Skeletal muscle cell (primary cell): ENCODE data around the gene PDE8B.

ENCODE experiments used
- DNase-seq: peaks from one replicate; pipeline ENCODE4 v3.0.0-alpha.2; 2010; ENCODE audit warnings: low read depth
- H3K4me3 ChIP-seq: 2 replicates; pipeline ENCODE4 v1.5.1; 2011; ENCODE audit warnings: low read depth, mild to moderate bottlenecking, control low read depth, low read length, moderate library complexity

The PDE8B gene

DNA sequence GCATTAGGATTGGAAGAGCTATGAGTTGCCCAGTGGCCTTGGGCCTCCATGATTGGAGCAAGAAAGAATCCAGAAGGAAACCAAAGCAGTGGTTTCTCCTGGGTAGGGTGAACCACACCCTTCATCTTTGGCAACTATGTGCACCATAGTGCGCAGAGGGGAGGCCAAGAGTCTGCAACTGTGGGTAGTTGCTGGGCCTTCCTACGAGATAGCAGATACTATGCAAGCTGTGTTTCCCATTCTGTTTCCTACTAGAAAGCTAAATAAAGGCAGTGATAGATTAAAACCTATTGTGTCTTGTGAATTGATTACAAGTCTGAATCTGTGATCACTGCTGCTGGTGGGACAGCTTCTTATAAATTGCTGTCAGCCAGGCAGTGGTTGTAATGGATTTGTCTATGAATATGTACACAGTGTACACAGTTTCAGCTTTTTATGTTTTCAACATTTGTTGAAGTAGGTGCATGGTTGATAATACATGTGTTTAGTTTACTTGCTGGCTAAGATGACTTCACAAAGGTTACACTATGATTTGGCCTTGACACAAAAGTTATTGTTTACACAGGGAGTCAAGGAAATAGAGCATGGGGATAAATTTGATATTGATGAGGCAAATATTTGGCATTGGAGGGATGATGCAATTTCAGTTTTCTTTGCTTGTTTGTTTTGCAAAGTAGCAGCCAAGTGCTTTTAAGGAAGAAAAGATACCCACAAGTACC, 23.7 kb upstream of the PDE8B start:
- no peak for DNase-seq
- H3K4me3 ChIP-seq: no peak overlapping the region

DNA sequence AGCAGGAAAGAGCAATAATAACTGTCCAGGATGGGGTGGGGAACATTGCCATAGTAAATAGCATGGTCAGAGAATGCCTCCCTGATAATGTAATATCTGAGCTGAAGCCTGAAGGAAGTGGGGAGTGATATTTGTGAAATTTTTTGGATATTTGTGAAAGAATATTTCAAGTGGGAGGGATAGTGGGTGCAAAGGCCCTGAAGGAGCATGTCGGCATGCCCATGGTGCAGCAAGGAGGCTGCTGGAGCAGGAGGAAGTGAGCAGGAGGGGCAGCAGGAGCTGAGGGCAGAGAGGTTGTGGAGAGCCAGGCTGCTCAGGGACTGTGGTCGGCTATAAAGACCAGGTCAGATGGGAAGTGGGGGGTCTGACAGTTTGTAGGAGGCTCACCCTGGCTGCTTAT, 21.1 kb upstream of the PDE8B start:
- no peak for DNase-seq
- no peak overlapping the region for H3K4me3 ChIP-seq

DNA sequence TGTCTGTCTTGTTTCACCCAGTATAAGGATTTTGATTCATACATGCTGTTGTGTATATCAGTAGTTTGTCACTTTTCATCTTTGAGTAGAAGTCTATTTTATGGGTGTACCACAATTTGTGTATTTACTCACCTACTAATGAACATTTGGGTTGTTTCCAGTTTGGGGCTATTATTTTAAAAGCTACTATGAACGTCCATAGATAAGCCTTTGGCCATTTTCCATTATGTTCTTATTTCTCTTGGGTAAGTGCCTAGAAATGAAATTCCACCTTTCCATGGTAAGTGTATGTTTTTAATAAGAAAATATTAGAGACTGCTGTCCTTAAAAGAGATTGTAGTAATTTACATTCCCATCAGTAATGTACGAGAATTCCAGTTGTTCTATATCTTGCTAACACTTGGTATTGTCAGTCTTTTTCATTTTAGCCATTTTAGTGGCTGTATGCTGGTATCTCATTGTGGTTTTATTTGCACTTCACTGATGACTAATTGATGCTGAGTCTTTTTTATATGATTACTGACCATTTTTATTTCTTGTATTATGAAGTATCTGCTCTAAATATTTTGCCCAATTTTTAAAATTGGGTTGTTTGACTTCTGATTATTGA, 17.9 kb upstream of the PDE8B start:
- no peak for DNase-seq
- no peak overlapping the region for H3K4me3 ChIP-seq

DNA sequence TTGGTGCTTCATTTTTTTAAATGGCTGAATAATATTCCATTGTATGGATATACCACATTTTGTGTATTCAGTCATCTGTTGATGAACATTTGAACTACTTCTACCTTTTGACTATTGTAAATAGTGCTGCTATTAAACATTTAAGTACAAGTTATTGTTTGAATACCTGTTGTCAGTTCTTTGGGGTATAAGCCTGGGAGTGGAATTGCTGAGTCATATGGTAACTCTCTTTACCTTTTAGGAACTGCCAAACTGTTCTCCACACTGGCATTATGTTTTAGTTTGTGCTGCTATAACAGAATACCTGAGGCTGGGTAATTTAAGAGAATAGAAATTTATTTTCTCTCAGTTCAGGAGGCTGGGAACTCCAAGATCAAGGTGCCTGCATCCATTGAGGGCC, 15.7 kb upstream of the PDE8B start:
- DNase-seq: no peak
- H3K4me3 ChIP-seq: no peak overlapping the region

DNA sequence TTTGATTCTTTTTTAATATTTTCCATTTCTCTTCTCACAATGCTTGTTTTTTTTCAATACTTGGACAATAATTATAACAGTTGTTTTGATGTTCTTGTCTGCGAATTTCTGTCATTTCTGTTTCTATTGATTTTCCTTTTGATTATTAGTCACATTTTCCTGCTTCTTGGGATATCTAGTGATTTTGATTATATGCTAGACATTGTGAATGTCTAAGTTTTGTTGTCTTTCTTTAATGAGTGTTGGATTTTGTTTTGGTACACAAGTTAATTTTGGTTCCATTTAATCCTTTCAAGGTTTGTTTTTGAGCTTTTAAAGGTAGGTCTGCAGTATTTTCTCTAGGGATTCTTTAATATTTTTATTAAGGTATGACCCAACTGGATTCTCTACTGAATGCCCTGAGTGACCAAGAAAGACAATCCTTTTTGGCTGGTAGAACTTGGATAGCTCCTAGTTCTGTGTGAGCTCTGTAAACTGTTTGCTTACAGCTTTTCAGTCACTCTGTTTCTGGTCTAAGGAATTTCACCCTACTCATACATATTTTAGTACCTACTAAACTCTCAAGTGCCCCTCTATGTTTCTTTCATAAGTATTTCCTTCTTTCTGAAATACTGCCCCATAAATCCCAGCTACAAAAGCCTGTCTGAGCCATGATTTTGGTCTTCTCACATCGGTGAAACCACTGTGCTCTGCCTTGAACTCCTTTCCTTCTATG, 12.5 kb upstream of the PDE8B start:
- no peak for DNase-seq
- no peak overlapping the region for H3K4me3 ChIP-seq

DNA sequence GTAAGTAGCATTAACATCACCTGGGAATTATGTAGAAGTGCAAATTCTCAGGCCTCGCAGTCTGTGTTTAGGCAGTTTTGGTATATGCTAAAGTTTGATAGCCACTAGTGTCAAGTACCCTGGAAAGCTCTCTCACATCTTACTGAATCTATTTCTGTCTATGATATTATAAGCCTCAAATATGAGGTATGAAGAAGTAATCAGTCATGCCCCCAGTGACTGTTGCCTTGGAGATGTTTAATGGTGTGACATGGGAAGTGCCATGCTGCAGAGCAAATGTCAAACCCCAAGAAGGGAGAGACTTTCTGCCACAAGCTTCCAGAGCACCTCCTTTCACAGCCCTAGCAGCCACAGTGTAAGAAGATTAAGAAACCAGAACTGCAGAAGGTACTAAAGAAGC, 9.8 kb upstream of the PDE8B start:
- no peak for DNase-seq
- H3K4me3 ChIP-seq: no peak overlapping the region

DNA sequence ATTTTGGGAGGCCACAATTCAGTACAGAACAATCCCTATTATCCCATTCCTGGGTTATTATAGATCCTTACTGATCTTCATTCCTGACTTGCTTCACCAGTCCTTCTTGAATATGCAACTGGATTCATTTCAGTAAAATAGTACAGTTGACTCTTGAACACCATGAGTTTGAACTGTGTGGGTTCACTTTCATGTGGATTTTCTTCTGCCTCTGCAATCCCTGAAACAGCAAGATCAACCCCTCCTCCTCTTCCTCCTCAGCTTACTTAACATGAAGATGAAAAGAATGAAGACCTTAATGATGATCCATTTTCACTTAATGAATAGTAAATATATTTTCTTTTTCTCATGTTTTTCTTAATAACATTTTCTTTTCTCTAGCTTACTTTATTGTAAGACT, 8.3 kb upstream of the PDE8B start:
- no peak overlapping the region for H3K4me3 ChIP-seq
- no peak for DNase-seq

DNA sequence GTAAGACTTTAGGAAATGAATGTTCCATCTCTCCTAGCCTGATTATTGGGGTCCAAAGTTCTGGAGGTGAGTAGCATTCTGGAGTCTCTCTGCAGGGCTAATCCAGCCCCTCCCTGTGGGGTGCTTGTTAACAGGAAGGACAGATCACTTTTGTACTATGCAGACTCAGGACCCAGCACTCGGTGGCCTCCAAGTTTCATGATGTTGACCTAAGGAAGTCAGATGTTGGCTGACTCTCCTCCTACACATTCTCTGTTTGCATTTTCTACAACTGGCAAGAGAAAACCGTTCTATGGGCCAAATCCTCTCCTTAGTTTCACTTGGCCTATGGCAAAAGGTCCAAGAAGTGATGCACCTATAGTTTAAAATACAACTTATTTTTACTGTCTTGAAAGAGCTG, 5.5 kb upstream of the PDE8B start:
- H3K4me3 ChIP-seq: no peak overlapping the region
- DNase-seq: no peak

DNA sequence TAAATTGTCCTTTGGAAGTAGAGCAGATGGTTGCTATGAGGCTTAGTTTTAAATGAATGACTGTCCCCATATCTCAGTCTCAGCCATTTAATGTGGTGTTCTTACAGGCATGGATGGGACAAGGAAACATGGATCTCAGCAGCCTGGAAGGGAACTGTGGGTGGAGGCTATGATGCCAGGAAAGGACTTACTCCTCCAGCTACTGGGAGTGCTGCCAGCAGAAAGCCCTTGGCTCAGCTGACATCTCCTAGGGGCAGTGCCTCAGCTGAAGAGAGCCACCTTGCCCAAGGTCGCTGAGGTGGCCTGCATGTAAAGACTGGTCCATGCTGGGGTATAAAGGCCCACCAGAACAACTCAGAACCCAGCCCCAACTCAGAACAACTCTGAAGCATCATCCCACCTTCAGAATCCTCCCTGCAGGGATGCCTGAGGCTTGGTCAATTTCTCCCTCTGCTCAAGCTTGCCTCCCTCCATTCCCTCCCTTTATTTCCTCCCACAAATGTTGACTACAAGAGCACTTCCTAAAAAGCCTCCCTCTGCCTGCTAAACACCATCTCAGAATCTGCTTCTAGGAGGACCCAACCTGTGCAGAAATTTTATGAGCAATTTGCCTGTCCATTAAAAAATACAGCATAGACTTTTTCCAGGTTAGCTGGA, 1.8 kb upstream of the PDE8B start:
- no peak for DNase-seq
- H3K4me3 ChIP-seq: no peak overlapping the region

DNA sequence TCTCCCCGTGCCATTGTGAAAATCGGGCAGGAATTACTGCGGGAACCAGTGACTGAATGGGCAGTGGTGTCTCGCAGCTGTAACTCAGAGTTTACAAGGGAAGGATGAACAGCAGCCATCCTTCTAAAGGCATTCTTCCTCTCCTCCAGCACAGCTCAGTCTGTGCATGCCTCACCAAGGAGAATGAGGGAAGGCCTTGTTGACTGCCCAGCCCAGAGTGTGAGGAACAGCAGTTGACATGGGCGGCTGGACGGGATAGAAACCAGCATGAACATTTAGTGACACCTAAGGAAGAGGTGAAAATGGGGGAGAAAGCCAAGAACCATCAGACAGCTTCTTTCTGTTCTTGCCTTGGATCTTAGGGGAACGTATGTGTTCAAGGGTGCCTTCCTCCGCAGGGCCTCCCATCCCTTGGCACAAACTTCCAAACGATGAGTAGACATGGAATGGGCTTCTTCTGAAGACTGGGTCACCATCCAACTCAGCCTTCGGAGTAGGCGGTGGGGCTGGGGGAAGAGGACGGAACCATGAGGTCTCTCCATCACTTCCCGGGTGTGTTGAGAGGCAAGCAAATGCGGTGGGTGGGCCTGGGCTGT, 887 bp upstream of the PDE8B start:
- no peak for DNase-seq
- H3K4me3 ChIP-seq: no peak overlapping the region

DNA sequence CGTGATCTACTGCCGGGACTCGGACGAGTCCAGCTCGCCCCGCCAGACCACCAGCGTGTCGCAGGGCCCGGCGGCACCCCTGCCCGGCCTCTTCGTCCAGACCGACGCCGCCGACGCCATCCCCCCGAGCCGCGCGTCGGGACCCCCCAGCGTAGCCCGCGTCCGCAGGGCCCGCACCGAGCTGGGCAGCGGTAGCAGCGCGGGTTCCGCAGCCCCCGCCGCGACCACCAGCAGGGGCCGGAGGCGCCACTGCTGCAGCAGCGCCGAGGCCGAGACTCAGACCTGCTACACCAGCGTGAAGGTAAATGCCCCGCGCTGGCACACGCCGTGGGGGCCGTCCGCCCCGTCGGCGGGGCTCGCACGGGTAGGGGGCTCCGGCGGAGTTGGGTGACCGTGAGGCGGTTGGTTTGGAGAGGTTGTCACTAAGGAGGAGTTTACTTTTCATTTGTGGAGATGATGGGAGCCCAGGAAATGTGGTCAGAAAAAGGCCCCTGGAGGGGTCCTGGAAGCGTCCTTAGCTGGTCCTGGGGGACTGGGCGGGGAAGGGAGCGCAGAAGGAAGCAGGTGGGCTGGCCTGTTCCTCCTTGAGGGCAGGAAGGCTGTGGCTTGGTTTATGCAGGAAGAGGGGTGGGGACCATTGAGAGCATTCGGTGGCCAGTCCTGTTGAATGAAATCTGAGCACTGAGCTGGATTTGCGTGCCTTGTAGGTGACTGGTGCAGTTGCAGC, 647 bp downstream of the PDE8B start:
- H3K4me3 ChIP-seq: peak overlapping the region; percentile 35
- DNase-seq: no peak

DNA sequence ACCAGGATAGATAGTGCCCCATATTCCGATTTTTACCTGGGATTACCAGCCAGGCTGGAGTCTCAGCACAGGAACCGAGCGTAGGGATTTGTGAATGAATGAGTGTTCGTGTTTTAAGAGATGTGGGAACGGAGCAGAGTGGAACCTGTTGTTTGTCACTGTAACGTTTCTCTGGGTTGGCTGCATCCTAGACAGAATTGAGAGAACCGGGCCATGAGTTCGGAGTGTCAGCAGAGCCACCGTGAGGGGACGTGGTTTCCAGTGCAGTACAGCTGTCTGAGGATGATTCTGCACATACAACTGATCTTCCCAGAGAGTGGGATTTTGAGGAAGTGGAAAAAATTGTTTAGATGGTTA, 1.2 kb downstream of the PDE8B start:
- no peak for DNase-seq
- H3K4me3 ChIP-seq: no peak overlapping the region

DNA sequence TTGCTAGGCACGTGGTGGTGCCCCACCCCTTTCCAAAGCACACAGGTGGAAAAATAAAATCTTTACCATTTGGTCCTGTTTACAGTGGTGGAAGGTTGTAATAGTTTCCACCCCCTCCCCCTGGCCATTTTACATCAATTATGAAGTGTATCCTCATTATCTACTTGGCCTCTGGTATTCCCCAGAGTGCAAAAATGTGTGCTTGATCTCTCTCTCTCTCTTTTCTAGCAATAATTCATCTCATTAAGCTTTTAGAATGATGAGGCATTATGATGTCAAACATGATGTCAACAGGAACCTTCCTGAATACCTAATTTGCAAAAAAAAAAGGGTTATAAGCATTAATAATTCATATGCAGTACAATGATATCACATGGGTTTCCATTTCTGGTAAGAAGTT, 3.1 kb downstream of the PDE8B start:
- DNase-seq: no peak
- no peak overlapping the region for H3K4me3 ChIP-seq

DNA sequence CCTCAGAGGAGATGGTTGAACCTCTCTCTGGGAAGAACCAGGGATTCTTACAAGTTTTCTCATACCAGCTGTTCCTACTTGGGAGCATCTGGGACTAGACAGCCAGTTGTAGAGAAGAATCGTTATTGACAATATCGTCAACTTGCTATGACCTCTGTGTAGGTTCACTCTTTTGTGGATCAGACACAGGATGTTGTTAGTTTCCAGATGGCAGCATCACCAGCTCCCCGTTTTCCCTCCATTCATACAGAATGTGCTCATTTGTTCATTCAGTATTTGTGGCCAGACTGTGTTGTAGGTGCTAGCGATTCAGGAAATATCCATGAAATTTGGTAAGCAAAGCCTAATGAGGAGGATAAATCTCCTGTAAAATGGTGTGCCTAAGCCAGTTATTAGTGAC, 3.7 kb downstream of the PDE8B start:
- DNase-seq: no peak
- H3K4me3 ChIP-seq: no peak overlapping the region

DNA sequence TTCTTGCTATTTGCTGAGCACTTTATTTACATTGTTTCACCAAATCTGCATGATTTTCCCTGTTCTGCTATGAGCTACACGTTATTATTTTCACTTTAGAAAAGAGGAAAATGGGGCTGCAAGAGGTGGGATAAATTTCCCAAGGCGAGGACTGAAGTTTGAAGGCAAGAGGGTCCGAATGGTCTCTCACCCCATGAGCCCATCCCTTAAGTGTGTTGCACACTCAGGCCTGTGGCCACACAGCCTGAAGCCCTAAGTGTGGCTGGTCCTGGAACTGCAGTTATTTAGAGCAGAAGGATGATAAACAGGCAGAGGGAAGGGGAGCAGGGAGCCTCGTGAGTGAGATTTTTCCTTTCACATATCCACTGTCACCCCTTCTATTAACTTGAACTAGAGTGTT, 7.8 kb downstream of the PDE8B start:
- DNase-seq: no peak
- H3K4me3 ChIP-seq: no peak overlapping the region

DNA sequence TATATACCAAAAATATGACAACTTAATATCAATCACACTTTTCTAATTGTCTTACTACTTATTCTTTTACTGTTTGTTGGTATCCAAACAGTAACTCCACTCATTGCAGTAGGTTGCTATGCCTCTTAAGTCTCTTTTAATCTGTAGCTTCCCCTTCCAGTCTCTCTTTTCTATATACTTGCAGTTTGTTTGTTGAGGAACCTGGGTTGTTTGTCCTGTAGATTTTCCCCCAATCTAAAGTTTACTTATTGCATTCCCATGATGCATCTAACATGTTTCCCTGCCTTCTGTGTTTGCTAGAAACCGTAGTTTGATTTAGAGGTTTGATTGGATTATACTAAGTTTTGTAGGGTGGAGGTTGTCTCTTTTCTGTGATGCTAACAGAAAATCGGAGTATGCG, 10.6 kb downstream of the PDE8B start:
- no peak overlapping the region for H3K4me3 ChIP-seq
- no peak for DNase-seq

DNA sequence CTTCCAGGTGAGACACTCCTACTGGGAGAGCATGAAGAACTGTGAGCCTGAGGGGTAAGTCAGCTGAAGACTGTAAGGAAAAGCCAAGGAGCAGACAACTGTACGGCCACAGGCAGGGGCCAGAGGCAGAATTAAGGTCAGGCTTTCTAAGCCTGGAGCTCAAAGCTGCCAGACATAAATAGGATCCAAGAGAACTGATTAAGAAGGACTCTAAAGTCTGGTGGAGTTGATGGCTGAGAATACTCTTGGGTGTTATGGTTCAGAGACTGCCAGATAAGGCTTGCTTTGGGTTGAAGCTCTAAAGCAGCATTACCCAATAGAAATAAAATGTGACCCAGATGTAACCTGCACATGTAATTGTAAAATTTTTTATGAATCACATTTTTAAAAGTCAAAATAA, 12.2 kb downstream of the PDE8B start:
- H3K4me3 ChIP-seq: no peak overlapping the region
- no peak for DNase-seq

DNA sequence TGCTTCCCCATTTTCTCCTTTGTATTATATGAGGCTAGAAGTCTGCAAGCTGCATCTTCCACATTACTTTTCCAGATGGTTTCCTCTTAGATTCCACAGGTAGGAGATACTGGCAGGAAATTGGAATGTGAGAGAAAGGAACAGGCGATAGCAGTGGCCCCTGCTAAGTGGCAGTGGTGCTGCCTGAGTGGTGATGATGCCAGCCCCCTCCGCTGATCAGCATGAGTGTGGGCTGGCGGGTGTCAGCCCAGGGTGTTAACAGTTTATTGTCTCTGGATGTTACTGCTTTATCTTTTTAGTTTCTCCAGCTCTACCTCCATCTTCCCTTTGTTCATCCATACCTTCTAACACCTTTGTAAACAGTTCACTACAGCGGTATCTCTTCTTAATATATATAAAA, 13.2 kb downstream of the PDE8B start:
- no peak overlapping the region for H3K4me3 ChIP-seq
- DNase-seq: no peak

DNA sequence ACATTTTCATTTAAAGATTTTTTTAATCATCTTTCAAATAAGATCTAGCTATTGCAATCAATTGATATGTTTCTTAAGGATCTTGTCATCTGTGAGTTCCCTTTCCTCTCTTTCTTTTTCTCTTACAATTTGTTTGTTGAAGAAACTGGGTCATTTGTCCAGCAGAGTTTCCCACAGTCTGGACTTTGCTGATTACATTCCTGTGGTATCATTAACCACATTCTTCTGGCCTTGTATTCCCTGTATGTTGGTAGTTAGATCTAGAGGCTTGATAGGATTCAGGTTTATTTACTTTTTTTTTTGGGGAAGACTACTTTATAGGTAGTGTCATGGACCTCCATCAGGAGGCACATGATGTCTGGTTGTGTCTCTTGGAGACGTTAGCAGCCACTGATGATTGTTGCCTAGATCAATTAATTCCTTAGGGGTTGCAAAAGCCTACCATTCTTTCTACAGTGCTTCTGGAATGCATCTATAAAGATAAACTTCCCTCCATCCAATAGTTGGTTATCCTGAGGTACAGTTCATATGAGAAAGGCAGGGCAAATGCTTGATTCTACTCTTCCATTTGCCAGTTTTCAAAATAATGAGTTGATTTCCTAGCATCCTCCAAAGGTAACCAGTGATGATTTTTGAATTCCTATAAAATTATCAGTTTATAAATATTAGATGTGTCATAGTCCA, 14.3 kb downstream of the PDE8B start:
- no peak overlapping the region for H3K4me3 ChIP-seq

More for the DNA sequence above, 14.3 kb downstream of the PDE8B start:
- DNase-seq: no peak
